NOMO-1 (cell line): ENCODE measurements around the gene PTGES3.
"Not testable (repeated sequence)": the region's sequence is repeated elsewhere in the genome, so short reads cannot be mapped to it uniquely, and the experiment has no call there.

Source experiments
- DNase-seq, 2 experiments: peaks; one replicate each; lab custom pipeline; 2025; ENCODE audit not compliant: unreplicated experiment in 2 of 2; lab: John Stamatoyannopoulos, UW

Gene PTGES3

DNA sequence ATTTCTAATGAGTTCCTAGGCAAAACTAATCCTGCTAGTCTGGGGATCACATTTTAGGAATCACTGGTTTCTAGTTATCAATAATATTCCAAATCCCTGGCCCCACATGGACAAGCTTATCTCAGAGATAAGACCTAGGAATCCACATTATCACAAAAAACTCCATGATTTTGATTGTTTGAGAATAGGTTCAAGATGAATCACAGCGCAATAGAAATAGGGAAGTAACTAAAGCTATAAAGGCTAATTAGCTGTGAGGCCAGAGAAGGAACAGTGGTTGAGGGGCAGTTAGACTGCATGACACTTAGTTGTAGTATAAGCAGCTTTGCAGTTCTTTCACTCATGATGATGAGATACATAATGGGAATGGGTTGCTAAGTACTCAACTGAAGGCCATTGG is 29.2 kb downstream of the PTGES3 start:
- peak; percentile 80 to 93 for DNase-seq

DNA sequence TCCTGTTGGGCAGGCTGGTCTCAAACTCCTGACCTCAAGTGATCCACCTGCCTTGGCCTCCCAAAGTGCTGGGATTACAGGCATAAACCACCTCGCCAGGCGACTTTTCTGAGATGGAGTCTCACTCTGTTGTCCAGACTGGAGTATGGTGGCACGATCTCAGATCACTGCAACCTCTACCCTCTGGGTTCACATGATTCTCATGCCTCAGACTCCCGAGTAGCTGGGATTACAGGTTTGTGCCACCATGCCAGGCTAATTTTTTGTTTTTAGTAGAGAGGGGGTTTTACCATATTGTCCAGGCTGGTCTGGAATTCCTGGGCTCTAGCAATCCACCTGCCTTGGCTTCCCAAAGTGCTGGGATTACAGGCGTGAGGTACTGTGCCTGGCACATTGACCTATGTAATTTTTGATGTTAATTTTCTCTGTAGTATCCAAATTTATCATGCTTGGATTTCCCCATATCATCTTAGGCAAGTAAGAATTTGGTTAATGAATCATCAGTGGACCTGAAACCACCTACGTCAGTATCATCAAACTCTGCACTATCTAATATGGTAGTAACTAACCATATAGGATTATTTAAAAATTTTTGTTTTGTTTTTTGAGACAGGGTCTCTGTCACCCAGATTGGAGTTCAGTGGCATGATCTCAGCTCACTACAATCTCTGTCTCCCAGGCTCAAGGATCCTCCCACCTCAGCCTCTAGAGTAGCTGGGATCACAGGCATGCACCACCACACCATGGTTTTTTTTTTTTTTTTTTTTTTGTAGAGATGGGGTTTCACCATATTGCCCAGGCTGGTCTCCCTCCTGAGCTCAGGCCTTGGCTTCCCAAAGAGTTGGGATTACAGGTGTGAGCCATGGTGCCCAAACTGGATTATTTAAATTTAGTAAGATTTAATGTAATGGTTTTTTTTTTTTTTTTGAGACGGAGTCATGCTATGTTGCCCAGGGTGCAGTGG is 30.4 kb downstream of the PTGES3 start:
- DNase-seq = no peak

DNA sequence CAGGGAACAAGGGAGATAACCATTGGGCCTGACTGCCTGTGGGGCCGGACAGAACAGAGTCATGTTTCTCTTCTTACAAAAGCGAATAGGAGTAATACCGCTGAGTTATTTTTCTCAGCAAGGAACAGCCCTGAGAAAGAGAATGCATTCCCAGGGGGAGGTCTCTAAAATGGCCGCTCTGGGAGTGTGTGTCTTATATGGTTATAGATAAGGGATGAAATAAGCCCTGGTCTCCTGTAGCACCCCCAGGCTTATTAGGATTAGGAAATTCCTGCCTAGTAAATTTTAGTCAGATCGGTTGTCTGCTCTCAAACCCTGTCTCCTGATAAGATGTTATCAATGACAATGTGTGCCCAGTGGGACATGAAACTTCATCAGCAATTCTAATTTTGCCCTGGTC is 34.3 kb downstream of the PTGES3 start:
- not testable (repeated sequence) for DNase-seq

DNA sequence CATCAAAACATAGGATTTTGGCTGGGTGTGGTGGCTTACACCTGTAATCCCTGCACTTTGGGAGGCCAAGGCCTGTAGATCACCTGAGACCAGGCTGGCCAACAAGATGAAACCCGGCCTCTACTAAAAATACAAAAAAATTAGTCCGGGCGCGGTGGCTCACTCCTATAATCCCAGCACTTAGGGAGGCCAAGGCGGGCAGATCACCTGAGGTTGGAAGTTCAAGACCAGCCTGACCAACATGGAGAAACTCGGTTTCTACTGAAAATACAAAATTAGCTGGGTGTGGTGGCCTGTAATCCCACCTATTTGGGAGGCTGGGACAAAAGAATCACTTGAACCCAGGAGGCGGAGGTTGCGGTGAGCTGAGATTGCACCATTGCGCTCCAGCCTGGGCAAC is 40.1 kb downstream of the PTGES3 start:
- not testable (repeated sequence) for DNase-seq

DNA sequence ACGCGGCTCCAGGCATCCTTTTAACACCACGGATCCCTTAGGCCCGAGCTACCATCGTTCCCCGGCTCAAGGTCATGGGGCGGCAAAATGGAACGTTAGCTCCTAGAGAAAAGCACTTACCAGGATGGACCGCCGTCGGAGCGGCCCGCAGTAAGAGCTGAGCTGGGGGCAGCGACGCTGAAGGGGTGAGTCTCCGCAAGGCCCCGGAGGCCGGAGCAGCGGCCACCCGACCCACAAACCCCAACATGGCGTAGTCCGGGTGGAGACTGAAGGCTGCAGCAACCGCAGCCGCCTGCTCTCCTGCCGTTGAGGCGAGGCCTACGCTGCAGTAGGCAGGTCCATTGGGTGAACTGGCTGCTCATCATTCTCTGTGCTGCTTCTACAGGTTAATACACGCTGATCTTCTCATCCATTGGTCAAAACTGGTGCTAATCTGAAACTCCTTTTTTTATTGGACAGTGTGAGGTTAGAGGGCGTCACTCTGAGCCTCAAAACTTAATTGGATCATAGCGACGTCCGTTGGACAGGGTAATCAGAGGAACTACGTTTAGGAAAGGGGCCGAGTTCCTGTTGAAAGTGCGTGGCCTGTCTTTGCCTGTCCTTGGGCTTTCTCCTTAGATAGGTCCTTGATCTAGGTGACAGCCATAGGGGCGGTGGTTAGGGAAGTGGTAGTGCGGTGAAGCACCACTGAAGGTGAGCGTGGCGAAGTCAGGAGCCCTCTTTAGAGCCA is 42.2 kb downstream of the PTGES3 start, which contains the start of gene ATP5F1B:
Gene ATP5F1B, minus strand, starts transcription at position 268 of the 730 bp plus-strand sequence. Its CDS starts 21 bp downstream, at position 247.
- peak; percentile 100 for DNase-seq

DNA sequence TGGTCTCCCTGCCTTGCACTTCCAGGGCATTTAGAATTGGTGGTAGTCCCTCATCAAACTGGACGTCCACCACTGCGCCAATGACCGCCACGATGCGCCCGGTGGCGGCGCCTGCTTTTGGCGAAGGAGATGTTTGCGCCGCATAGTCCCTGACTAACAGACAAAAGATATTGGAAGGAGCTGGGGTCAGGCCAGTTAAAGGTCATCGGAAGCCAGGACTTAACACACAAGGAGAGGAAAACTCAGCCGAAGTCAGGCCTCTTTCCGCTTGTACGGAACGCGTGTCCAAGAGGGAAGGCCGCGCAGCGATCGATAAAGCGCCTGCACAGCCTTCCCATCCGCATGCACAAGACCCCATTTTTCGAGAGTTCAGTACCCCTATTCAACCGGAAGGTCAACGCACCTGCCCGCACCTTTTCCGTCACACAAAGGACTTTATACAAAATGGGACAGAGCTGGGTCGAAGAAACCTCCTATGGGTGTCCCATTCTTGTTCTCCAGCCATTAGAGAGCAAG is 42.8 kb downstream of the PTGES3 start:
- no peak for DNase-seq

DNA sequence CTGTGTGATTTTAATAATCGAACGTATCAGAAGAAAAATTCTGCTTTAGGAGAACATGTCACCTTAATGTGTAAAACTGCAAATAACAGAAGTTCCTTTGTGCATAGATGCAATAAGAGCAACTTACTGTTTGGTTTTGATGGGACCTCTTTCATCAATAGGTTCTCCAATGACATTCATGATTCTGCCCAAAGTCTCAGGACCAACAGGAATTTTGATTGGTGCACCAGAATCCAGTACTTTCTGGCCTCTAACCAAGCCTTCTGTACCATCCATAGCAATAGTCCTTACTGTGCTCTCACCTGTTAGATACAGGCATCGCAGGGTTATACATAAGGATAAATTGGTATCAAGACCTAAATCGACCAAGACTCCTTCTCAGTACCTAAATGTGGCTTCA is 43.4 kb downstream of the PTGES3 start:
- no peak for DNase-seq

DNA sequence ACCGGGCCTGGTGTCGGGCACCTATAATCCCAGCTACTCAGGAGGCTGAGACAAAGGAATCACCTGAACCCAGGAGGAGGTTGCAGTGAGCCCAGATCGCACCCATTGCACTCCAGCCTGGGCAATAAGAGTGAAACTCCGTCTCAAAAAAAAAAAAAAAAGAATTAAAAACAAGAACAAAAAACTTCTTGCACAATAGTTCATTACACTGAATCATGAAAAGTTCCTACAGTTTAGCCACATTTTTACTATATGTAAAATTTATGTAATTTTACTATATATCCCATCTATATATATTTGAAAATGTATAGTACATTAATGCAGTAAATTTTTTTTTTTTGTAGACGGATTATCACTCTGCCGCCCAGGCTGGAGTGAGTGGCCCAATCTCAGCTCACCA is 46.9 kb downstream of the PTGES3 start:
- DNase-seq = no peak

DNA sequence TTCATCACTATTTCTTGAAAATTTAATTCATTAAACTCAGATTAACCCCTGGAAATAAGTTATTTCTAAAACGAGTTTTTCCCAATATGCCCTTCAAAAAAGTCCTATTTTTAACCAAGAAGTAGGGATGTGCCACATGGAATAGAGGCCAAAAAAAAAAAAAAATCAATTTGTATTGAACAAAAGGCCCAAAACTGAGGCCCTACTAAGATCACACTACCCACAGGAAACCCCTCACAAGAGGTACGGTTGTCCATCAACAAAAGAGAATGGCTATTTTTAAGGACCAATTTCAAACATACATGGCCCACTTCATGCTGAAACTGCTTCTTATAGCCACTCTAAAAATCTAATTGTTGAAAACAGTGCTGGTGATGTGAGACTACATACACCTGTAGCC is 50.5 kb downstream of the PTGES3 start:
- no peak for DNase-seq

DNA sequence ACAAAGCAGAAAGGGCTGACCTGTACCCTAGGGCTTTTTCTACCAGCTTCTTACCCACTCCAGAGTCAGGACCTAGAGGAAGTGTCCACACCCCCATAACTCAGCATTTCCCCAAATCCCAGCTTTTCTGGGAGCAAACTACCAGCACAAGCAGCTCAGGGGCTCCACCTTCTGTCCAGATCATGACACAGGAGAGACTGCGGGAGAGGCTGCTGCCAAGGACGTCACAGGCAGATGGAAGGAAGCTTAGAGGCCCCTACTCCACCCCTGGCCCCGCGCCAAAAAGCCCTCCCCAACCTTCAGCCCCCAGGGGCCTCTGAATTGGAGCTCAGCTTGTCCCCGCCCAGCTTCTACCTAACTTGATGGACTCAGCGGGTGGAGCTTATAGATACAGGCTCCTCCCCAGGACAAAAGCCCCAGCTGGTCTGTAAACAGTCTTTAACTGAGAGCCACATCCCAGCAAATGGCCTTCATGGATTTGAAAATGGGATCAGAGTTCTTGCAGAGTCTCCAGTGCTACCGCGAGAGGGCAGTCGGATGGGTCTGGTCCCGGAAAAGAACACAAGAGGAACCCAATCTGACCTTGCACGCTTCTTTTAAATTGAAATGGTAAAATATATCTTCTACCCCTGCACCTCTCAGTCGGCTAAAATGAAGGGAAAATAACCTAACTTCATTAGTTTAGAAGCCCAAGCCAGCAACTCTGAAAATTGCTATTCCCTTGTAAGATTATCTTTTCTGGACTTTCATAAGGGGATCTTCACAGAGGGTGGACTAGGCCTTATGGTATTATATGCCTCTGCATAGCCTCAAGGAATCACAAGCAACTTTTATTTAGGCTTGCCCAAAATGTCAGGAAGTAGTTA is 51.2 kb downstream of the PTGES3 start:
- DNase-seq = peak; percentile 95 to 98

DNA sequence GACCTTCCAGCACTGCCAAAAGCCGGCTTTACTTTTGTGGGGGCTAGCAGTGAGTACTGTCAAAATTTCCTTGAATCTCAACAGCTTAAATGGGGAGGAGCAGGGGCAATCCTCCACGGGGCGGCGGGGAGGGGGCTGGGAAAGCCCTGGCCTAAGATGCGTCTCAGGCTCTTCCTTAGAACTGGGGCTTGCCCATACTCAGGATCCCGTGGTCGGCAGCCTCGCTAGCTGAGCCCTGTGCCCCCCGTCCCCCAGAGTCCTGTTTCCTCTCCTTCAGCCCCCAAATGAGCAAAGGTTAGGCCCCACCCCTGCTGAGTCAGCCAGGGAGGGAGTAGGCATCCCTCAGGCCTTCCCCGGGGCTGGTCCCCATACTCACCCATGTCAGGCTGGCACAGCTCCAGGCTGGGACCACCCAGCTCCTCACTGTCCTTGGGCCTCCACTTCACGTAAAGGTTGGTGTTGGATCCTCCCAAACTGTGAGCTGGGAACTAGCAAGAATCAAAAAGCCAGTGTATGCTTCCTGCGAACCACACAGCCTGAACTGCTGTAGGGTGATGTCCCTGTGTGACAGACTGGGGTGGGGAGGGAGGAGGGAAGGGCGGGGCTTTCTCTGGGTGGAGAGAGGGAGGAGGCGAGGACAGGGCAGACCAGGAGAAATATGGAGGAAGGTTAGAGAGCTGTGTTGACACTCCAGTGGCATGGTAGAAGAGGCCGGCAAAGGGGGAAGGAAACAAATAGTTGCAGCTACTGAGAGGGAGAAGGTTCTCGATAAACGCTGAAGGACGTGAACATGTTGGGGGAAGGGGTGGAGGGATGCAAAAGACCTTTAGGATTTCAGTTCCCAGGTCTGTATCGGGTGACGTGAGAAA is 52.0 kb downstream of the PTGES3 start:
- peak; percentile 80 to 87 for DNase-seq

DNA sequence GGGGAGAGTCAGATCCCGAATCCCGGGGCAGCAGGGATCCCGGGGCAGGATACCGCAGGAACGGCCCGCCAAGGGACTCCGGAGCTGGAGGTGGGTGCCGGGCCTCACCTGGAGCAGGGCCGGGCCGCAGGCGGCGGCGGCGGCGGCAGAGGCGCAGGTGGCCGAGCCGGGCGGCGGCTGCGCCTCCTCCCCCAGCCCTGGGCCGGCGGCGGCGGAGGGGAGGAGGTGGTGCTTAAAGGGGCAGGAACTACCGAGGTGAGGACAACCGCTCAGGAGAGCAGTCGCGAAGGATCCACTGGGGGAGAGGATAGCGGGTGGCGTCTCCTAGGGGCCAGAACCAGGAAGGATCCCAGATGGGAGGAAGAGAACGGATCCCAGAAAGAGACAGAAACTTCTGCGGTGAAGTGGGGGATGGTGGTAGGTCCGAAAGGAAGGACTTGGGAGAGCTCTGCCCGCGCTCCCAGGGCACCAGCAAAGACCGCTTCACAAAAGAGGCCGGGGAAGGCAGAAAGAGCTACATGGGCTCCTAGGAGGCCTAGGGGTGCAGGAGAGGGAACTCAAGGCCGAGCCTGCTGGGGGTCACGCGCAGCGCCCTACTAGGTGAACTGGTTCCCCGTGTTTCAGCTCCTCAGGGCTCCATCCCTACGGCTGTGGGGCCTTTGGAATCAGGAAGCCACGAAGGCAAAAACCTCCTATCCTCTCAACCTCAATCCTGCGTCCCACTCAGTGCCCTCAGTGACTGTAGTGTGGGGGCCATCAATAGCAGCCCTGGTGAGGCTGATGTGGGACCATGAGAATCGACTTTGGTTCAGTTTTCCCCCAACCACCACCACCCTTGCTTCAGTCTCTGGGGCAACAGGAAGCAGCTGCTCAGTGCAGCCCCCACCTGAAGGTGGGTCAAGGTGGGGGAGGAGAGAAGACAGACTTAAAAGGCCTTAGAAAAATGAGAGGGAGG is 53.0 kb downstream of the PTGES3 start:
- DNase-seq = peak; percentile 56 to 76

DNA sequence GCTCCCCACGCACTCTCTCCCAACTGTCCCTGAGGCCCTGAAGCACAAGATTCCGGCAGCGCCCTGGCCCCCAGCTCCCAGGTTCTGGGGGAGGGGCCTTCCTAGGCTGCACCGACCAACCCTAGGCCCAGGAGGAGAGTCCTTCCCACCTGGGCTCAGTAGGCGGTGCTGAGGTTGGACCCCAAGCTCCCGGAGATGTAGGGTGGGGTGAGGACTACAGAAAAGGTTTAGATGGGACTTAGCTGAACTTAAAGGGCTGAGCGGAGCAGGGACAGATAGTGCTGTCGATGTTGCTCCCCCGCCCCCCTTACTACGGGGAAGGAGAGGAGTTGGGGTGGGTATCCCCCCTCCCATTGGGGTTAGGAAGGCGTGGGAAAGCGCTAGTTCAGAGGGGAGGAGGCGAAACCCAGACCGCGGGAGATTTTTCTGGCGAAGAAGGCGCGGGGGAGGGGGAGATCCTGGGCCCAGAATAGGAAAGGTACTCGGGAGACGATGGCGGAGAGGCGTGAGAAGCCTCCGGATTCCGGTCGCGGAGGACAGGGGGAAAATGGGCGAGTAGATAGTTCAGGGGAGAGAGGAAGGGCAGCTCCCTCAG is 53.7 kb downstream of the PTGES3 start:
- DNase-seq = no peak

DNA sequence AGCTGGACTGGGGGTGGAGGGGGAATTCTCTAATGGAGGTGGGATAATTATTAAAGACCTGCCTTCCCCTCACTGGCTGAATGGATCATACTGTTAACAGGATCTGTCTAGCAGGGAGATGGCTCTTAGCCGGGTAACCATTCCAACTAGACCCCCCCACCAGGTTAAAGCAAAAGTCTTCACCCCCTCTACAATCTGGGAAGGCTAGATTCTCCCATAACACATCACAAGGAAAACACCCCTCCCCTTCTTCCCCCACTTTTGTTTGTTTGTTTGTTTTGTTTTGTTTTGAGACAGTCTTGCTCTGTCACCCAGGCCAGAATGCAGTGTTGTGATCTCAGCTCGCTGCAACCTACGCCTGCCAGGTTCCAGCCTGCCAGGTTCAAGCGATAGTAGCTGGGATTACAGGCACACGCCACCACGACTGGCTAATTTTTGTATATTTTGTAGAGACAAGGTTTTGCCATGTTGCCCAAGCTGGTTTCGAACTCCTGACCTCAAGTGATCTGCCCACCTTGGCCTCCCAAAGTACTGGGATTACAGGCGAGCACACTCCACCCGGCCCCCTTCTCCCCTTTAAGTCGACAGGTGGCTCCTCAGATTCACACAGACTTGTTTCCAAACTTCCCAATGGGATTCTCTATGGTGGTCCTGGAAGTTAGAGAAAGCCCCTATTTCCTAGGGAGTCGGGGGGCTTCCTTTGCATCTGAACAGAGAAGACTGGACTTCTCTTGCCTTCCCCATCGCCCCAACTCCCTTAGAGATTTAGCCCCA is 54.4 kb downstream of the PTGES3 start:
- DNase-seq = no peak

DNA sequence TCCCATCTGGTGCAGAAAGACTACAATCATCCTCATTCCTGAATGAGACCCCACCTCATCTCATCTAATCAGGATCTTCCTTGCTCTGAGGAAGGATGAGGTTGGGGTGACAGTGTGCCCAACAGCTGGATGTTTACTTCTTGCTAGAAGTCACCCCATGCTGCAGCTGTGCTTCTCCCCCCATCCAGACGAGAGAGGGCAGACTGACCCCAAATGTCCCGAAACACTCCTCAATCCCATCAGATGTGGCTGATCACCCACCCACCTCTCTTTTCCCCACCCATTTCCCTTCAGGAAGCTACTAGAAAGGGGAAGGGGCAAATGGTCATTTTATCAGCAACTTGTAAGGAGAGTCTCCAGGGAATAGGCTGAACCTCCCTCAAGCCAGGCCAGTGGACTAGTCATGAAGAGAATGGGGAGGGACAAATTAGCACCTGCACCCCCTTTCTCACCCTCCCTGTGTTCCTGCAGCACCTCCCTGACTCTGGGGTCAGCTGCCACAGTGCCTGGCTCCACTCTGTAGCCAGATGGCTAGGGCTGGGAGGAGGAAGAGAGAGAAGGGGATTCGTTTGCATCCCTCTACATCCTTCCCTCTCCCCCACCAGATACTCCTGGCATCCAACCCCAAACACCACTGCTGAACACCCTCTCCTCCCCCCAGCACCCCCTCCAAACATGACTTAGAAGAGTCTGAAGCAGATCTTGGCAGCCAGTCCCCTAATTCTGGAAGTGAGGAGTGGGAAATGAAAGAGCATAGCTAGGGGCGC is 55.2 kb downstream of the PTGES3 start:
- DNase-seq = no peak
